ES-I3 (cell line): ENCODE results near the gene FAM236C.
"Not testable (repeated sequence)": the region's sequence is repeated elsewhere in the genome, so short reads cannot be mapped to it uniquely, and the experiment has no call there.

Experiments used
- H3K36me3 ChIP-seq: 2 replicates; pipeline ENCODE4 v1.6.1; 2013; ENCODE audit warnings: mild to moderate bottlenecking, low read length, control low read depth, moderate library complexity; ENCODE audit not compliant: insufficient read depth
- H3K4me1 ChIP-seq: 2 replicates; pipeline ENCODE4 v1.6.1; 2013; ENCODE audit warnings: mild to moderate bottlenecking, control low read depth, low read length; ENCODE audit not compliant: insufficient read depth
- H3K9ac ChIP-seq: 2 replicates; pipeline ENCODE4 v1.6.1; 2013; ENCODE audit warnings: low read depth, mild to moderate bottlenecking, low read length, moderate library complexity
- H3K9me3 ChIP-seq: 2 replicates; pipeline ENCODE4 v1.6.1; 2013; ENCODE audit warnings: mild to moderate bottlenecking, low read length, moderate library complexity; ENCODE audit not compliant: control insufficient read depth, insufficient read depth

FAM236C gene

DNA sequence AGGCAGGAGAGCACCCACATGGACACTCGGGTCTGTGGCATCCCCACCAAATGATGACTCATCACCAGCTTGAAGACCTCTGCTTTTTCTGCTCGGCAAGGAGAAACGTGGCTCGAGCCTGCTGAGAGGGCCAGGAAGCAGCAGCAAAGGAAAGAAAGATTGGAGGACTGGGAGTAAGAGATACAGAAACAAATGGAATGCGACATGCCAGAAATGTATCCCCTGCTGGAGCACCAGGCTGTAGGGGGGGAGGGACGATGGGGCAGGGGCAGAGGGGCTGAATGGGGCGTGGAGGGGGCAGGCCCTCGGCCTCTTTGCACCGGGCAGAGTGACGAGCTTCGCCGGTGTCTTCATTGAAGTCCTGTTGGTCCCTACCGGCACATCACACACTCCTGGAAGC, at the start of gene FAM236C:
Gene FAM236C, plus strand, starts transcription at position 301 of the 400 bp plus-strand sequence. CDS start 100 bp downstream, outside the sequence.
- H3K9ac ChIP-seq, H3K36me3 ChIP-seq, H3K4me1 ChIP-seq, H3K9me3 ChIP-seq: not testable (repeated sequence)

DNA sequence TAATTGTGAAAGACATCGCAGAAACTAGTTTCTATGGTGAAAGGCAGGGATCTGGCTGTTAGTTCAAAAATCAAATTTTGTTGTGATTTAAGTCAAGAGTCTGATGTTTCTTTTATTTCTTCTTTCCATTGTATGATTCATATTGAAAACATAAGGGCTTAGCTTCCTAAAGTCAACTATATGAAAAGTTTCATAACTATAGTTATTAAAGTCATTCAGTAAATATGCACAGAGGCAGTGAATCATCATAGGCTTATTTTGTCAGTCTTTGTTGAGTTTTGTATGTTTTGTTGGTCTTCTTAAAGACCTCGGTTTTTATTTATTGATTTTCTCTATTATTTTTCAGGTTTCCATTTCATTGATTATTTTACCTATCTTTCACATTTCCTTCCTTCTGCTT, 29.5 kb upstream of the FAM236C start:
- not testable (repeated sequence) for H3K9me3 ChIP-seq, H3K9ac ChIP-seq, H3K36me3 ChIP-seq, H3K4me1 ChIP-seq

DNA sequence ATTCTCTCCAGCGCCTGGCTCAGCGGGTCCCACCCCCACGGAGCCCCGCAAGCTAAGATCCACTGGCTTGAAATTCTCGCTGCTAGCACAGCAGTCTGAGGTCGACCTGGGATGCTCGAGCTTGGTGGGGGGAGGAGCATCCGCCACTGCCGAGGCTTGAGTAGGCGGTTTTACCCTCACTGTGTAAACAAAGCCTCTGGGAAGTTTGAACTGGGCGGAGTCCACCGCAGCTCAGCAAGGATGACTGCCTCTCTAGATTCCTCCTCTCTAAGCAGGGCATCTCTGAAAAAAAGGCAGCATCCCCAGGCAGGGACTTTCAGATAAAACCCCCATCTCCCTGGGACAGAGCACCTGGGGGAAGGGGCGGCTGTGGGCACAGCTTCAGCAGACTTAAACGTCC, 22.7 kb upstream of the FAM236C start:
- not testable (repeated sequence) for H3K9me3 ChIP-seq, H3K4me1 ChIP-seq, H3K36me3 ChIP-seq, H3K9ac ChIP-seq

DNA sequence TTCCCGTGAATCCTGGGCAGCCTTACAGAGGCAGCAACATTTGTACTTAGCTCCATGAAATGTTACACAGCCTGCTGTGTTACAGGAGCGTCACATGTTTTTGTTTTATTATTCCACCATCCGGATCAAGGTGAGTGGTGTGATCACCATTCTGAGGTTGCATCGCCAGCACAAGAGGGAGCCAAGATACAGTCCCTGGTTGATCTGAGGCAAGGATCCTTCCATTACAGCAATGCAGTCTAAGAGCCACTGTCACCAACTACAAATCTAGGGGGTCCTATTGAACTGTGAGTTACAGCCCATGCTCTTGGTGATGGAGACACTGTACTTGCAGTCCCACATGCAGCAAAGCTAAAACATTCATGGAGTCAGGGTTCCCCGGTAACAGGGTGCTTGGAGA, 3.7 kb downstream of the FAM236C start:
- not testable (repeated sequence) for H3K9me3 ChIP-seq, H3K4me1 ChIP-seq, H3K9ac ChIP-seq, H3K36me3 ChIP-seq

DNA sequence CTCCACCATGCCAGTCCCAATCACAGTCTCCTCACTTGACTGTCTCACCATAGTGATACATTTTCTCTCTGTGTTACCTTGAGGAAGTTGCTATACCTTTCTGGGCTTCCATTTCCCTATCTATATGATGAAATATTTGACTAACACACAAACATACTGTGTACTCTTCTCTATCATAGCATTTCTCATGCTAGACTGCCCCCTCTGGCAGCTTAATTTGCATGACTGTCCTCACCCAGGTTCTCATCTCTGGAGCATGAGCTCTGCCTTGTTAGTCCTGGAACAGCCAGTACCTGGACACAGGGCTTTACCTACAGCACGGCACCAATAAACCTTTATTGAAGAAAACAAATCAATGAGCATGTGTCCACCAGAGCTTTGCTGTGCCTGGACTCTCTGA, 19.9 kb downstream of the FAM236C start:
- H3K9ac ChIP-seq, H3K9me3 ChIP-seq, H3K4me1 ChIP-seq, H3K36me3 ChIP-seq: not testable (repeated sequence)

DNA sequence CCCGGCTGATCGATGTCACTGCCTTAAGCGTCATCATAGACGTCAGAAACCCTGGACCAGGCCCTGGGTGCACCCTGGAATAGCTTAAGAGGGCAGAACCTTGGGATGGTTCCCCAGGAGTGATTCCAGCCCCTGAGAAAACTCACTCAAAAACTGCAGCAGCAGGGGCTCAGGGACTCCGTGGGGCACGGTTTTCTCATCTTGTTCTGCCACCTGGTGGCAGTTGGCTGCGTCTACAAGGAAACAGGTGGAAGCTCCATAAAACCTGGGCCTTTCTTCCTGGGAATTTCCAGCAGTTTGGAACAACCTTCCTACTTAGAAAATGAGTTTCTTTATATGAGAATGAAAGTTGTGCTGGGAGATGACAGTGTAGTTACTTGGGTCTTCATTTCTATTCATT, 24.0 kb downstream of the FAM236C start:
- not testable (repeated sequence) for H3K9ac ChIP-seq, H3K4me1 ChIP-seq, H3K36me3 ChIP-seq, H3K9me3 ChIP-seq

DNA sequence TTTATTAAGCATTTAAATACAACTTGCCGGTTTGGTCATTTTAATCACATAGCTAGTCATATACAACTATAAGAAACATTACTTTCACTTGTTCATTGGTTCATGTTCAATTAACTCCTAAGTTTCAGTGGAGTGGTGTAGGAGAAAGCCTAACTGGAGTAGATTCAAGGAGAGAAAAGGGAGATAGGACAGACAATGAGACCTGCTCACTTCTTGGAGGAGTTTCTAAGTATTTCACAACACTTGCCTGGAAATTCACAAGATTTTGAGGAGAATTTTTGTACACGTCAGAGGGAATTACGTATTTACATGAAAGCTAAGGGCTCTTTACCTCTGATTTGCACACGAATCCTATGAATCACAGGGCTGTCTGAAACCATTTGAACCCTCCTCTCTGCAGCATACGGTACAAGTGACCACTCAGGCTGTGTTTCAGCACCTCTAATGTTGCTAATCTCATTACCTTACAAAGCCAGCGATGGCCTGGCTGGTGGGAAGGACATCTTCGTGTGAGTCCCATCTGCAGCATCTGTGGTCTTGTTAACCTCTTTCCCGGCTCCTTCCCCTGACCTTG, 24.6 kb downstream of the FAM236C start:
- not testable (repeated sequence) for H3K9ac ChIP-seq, H3K4me1 ChIP-seq, H3K36me3 ChIP-seq, H3K9me3 ChIP-seq

DNA sequence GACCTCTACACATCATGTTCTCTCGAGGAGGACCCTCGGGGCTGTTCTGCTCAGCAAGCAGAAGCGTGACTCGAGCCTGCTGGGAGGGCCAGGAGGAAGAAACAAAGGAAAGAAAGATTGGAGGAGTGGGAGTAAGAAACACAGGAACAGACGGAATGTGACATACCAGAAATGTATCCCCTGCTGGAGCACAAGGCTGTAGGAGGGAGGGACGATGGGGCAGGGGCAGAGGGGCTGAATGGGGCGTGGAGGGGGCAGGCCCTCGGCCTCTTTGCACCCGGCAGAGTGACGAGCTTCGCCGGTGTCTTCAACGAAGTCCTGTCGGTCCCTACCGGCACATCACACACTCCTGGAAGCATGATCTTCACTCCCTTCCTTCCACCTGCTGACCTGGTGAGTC, 25.5 kb downstream of the FAM236C start, which contains the start of gene FAM236A:
Gene FAM236A, plus strand, starts transcription at position 301 of the 400 bp plus-strand sequence. Its CDS starts 57 bp downstream, at position 358.
- H3K36me3 ChIP-seq, H3K4me1 ChIP-seq, H3K9ac ChIP-seq, H3K9me3 ChIP-seq: not testable (repeated sequence)

DNA sequence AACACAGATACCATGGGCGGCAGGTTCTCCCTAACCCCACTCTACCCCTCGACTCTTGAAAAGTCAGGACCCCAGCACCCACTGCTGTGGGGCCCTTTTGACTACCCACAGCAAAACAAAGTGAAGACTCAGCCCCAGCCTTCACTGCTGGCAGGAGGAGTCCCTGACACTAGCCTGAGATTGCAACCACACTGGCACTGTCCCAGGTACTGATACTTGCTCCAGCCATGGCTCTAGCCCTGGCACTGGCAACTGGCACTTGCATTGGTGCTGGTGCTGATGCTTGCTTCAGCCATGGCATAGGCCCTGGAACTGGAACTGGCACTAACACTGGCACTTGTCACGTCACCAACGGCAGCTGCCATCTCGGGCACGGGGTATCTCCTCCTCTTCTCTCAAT, 29.9 kb downstream of the FAM236C start:
- not testable (repeated sequence) for H3K4me1 ChIP-seq, H3K9me3 ChIP-seq, H3K9ac ChIP-seq, H3K36me3 ChIP-seq

DNA sequence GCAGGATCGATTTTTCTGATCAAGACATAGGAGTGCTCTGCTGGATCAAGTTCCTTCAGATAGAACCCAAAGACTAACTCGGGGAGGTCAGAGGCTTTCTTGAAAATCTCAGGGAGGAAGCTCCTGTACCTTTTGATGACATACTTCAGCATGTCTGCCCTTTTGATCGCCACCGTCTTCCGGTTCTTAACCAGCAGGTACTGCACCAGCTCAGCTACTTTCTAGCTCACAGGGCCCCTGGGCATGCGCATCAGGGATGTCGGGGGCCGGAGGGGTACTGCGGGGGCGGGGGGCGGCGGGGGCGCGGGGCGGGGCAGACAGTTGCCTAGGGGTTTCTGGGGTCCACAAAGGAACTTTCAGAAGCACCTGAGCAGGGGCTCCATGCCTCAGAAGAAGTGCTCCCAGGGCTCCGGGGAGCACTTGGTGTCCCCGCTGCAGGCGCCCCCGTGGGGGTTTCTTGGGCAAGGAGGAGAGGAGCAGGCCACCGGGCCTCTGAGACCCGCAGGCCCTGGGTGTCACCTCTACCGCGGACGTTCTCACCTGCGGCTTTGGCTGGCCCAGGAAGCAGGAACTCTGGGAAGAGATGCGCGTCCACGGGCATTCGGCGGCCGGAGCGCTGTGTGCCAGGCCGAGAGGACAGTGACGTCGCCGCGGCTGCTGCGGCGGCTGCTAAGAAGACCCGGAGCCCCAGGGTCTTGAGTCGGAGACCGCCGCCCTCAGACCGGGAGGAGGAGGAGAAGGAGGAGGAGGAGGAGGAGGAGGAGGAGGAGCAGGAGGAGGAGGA, 30.8 kb downstream of the FAM236C start:
- H3K36me3 ChIP-seq, H3K9ac ChIP-seq, H3K4me1 ChIP-seq, H3K9me3 ChIP-seq: not testable (repeated sequence)

DNA sequence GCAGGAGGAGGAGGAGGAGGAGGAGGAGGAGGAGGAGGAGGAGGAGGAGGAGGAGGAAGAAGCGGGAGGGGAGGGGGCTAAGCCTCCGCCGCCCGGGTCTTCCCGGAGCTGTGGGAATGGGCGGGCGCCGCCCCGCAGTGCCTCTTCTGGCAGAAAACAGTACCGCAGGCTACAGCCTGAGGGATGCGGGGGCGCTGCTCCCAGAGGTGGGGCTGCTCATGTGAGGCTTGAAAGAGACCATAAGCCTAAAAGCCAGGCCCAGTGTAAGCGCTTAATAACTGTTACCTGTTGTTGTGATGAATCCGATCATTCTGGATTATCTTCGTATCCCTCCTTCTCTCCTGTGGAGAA, 31.4 kb downstream of the FAM236C start, which contains the start of gene DMRTC1:
Gene DMRTC1, minus strand, starts transcription at position 19 of the 351 bp plus-strand sequence. CDS start 68,143 bp downstream, outside the sequence.
- not testable (repeated sequence) for H3K9ac ChIP-seq, H3K9me3 ChIP-seq, H3K4me1 ChIP-seq, H3K36me3 ChIP-seq

DNA sequence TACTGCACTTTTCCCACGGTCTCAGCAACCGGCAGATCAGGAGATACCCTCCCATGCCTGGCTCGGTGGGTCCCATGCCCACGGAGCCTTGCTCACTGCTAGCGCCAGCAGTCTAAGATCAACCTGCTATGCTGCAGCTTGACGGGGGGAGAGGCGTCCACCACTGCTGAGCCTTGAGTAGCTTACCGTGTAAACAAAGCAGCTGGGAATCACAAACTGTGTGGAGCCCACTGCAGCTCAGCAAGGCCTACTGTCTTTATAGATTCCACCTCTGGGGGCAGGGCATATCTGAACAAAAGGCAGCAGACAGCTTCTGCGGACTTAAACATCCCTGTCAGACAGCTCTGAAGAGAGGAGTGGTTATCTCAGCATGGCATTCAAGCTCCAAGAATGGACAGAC, 47.6 kb downstream of the FAM236C start:
- H3K36me3 ChIP-seq, H3K4me1 ChIP-seq, H3K9ac ChIP-seq, H3K9me3 ChIP-seq: not testable (repeated sequence)
